Upper lobe of left lung (tissue), 4 donors: ENCODE data around the gene MTURN.

Source experiments
- POLR2A ChIP-seq, 4 donors: fragments of 450-650 bp; IDR thresholded peaks; one replicate each; pipeline ENCODE4 v1.5.1; 2016 to 2017; ENCODE audit warnings: antibody characterized with exemption in 4 of 4, mild to moderate bottlenecking in 2 of 4
- POLR2AphosphoS5 ChIP-seq, 2 donors: sonication (generic); formaldehyde crosslinking; IDR thresholded peaks; one replicate each; pipeline ENCODE4 v1.5.1; 2017; ENCODE audit warnings: antibody characterized with exemption in 2 of 2
- TF ChIP-seq, protein P1 (sequence below), 6 experiments: fragments of 450-650 bp in 4 of 6; fragments of 200-600 bp in 2 of 6; sonication (generic) in 2 of 6; IDR thresholded peaks; one replicate each; pipeline ENCODE4 v1.5.1; 2016 to 2019; ENCODE audit warnings: antibody characterized with exemption in 6 of 6

DNA sequence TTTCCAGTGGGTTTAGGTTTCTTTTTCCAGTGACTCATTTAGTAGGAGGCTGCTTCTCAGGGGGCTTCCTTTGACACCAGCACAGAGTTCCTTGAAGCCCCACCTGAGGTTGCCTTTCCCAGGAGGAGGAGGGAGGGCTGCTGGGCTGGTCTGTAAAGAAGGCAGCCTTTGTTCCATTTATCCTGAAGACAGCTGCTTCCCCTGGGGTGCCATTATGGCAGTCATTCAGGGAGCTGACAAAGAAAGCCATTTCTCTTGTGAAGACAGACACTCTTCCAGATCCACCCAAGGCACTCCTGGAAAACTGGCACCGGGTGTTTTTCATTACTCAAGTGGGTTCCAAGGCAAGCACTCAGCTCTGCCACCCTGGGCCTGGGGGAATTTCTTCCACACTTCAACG lies 54.0 kb downstream of the MTURN start:
- TF ChIP-seq, protein P1, sequence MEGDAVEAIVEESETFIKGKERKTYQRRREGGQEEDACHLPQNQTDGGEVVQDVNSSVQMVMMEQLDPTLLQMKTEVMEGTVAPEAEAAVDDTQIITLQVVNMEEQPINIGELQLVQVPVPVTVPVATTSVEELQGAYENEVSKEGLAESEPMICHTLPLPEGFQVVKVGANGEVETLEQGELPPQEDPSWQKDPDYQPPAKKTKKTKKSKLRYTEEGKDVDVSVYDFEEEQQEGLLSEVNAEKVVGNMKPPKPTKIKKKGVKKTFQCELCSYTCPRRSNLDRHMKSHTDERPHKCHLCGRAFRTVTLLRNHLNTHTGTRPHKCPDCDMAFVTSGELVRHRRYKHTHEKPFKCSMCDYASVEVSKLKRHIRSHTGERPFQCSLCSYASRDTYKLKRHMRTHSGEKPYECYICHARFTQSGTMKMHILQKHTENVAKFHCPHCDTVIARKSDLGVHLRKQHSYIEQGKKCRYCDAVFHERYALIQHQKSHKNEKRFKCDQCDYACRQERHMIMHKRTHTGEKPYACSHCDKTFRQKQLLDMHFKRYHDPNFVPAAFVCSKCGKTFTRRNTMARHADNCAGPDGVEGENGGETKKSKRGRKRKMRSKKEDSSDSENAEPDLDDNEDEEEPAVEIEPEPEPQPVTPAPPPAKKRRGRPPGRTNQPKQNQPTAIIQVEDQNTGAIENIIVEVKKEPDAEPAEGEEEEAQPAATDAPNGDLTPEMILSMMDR (IDR thresholded peaks at IDR 0.05) = no peak
- TF ChIP-seq POLR2A (IDR thresholded peaks at IDR 0.05) (no peak), POLR2AphosphoS5 (IDR thresholded peaks at IDR 0.05) (no peak)
